LNCAP (cell line): ENCODE results near the gene LELP1.

Experiments used
- TF ChIP-seq, protein P1 (sequence below): fragments of 450-650 bp; IDR thresholded peaks from 2 replicates; pipeline ENCODE4 v1.5.1; 2017; ENCODE audit warnings: mild to moderate bottlenecking

The LELP1 gene

DNA sequence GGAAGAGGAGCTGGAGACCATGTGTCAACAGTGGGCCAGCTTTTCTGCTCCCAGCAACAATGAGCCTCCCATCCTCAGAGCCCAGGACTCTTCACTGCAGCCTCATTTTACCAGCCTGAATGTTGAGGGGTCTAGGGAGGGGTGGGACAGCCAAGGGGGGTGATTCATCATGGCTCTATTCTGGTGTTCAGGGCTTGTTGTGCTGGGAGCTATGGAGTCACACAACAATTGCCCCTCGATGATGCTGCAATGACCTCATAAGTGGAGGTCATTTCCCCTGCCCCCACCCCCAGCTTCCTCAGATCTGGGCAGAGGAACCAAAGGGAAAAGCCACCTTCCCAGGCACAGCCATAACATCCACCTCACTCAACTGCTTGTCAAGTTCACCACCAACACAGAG is at the start of gene LELP1:
Gene LELP1, plus strand, starts transcription at position 301 of the 400 bp plus-strand sequence. CDS start 1,278 bp downstream, outside the sequence.
- TF ChIP-seq, protein P1, sequence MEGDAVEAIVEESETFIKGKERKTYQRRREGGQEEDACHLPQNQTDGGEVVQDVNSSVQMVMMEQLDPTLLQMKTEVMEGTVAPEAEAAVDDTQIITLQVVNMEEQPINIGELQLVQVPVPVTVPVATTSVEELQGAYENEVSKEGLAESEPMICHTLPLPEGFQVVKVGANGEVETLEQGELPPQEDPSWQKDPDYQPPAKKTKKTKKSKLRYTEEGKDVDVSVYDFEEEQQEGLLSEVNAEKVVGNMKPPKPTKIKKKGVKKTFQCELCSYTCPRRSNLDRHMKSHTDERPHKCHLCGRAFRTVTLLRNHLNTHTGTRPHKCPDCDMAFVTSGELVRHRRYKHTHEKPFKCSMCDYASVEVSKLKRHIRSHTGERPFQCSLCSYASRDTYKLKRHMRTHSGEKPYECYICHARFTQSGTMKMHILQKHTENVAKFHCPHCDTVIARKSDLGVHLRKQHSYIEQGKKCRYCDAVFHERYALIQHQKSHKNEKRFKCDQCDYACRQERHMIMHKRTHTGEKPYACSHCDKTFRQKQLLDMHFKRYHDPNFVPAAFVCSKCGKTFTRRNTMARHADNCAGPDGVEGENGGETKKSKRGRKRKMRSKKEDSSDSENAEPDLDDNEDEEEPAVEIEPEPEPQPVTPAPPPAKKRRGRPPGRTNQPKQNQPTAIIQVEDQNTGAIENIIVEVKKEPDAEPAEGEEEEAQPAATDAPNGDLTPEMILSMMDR, result no peak

DNA sequence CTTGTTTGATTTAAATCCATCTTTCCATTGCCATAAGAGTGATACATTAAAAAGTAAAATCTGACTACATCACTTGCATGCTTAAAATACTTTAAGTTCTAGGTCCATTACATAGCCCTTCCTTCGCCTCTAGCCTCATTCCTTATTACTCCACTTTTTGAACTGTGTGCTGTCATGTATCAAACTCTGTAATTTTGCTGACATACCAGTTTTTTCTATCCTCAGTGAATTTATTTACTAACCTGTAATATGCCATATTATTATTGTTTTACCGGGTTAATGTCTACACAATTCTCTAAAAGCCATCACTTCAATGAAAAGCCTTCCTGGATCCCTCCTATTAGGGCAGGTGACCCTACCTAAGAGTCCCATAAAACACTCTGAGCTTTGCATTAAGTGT is 47.7 kb upstream of the LELP1 start:
- TF ChIP-seq, protein P1, result no peak

GRCh38 chr1:153168686-153169085 is 34.5 kb upstream of the LELP1 start:
- TF ChIP-seq, protein P1, result no peak

DNA sequence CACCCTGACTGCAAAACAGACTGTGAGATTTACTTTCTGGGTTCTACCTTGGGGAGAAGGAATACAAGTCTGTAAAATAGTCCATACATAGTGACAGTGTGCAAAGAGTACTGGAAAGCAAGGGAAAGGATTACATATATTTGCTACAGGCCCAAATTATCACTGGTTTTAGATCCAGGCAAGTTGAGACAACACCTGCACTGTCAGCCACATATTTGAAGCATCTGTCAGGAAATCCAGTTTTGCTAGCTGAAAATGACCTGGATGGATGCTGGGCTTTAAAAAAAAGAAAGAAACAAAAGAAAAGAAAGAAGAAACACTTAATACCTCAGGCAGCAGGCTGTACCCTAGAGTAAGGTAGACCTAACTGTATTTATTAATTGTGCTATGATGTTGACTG is 28.6 kb upstream of the LELP1 start:
- TF ChIP-seq, protein P1, result no peak

GRCh38 chr1:153178922-153179321 is 24.3 kb upstream of the LELP1 start:
- TF ChIP-seq, protein P1, result no peak

DNA sequence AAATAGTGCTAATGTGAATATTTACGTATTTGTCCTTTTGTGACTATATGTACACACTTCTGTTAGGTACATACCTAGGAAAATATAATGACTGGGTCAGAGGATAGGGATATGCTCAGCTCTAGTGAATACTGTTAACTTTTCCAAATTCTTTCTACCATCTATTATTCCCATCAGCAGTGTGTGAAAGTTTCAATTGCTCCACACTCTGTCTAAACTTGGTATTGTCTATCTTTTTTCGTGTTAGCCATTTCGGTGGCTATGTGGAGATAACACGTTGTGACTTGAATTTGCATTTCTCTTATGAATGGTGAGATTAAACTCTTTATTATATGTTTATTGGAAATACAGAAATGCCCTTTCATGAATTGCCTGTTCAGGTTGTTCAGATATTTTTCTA is 22.7 kb upstream of the LELP1 start:
- TF ChIP-seq, protein P1, result no peak

GRCh38 chr1:153190373-153190772 is 12.9 kb upstream of the LELP1 start:
- TF ChIP-seq, protein P1, result peak; percentile 65

DNA sequence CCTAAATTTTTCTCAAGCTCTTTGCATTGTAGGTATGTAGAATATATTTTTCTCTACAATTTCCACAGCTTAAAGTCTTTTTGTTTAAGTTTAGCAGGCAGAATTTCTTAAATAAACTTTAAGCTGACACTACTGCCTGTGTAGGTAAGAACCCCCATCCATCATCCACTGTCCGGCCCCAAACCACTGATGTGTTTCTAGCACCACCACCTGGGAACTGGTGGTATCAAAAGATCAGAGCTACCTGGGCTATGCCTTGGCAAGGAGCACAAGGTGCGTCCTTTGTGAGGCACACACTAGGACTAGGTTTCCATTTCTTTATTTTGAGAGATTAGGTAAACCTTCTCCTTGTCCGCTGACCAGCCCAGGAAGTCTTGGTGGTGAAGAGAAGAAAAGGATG is 10.5 kb upstream of the LELP1 start:
- TF ChIP-seq, protein P1, result peak; percentile 60
